B cell (primary cell): ENCODE measurements around the gene AUP1.

ENCODE experiments used
- EZH2 ChIP-seq: IDR thresholded peaks from 2 replicates; pipeline ENCODE4 v1.6.1; 2012; ENCODE audit warnings: borderline replicate concordance, low read depth, mild to moderate bottlenecking, moderate library complexity, low read length; ENCODE audit not compliant: insufficient read depth, poor library complexity, severe bottlenecking
- TF ChIP-seq, protein P1 (sequence below): fragments of 200-600 bp; IDR thresholded peaks from one replicate; pipeline ENCODE4 v1.8.0; 2022; ENCODE audit warnings: antibody characterized with exemption, mild to moderate bottlenecking

DNA sequence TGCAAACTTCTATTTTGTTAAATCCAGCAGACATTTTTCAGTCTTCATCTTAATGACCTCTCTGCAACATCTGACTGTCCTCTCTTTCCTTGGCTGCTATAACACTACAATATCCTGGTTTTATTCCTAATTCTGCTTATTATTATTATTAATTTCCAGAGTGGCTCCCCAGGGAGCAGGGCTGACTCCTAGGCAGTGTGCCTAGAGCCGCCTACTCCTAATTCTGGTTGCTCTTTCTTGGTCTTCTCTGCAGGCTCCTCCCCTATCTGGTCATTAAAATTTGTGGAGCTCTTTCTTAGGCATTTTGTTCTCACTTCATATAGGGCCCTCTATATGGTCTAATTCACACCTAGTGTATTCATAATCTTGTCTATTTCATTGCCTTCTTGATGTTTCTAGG is 13.5 kb upstream of the AUP1 start:
- TF ChIP-seq, protein P1, sequence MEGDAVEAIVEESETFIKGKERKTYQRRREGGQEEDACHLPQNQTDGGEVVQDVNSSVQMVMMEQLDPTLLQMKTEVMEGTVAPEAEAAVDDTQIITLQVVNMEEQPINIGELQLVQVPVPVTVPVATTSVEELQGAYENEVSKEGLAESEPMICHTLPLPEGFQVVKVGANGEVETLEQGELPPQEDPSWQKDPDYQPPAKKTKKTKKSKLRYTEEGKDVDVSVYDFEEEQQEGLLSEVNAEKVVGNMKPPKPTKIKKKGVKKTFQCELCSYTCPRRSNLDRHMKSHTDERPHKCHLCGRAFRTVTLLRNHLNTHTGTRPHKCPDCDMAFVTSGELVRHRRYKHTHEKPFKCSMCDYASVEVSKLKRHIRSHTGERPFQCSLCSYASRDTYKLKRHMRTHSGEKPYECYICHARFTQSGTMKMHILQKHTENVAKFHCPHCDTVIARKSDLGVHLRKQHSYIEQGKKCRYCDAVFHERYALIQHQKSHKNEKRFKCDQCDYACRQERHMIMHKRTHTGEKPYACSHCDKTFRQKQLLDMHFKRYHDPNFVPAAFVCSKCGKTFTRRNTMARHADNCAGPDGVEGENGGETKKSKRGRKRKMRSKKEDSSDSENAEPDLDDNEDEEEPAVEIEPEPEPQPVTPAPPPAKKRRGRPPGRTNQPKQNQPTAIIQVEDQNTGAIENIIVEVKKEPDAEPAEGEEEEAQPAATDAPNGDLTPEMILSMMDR, result no peak
- TF ChIP-seq EZH2, result no peak
